Body of pancreas (tissue), 4 donors: ENCODE data around the gene NOP10. TPM values are rescaled to one million over a fixed set of nuclear protein-coding genes. Genes with fewer than 3 reads are reported as not detected.

Experiments used
- ATAC-seq: fragments of 150-250 bp; one replicate; pipeline ENCODE4 v1.9.1; 2016
- DNase-seq, 4 donors: peaks; one replicate each; pipeline ENCODE4 v3.0.0-alpha.2; 2019
- H3K27ac ChIP-seq, 4 donors: fragments of 200-600 bp; sonication (generic); 1 replicate in 3 of 4; 2 replicates in 1 of 4; pipeline versions ENCODE4 v1.5.1 to v1.6.1; 2016 to 2019; ENCODE audit warnings: mild to moderate bottlenecking in 1 of 4, mixed read lengths in 1 of 4, moderate library complexity in 1 of 4
- H3K27me3 ChIP-seq, 2 donors: fragments of 200-600 bp; sonication (generic); one replicate each; pipeline ENCODE4 v1.6.0; 2016; ENCODE audit warnings: mild to moderate bottlenecking in 1 of 2
- H3K36me3 ChIP-seq, 2 donors: fragments of 200-600 bp; sonication (generic); replicated peaks in 1 of 2; 2 replicates each; pipeline ENCODE4 v1.5.1; 2016; ENCODE audit warnings: low read depth in 2 of 2; ENCODE audit not compliant: insufficient read depth in 1 of 2
- H3K4me1 ChIP-seq: fragments of 200-600 bp; sonication (generic); one replicate; pipeline ENCODE4 v1.6.0; 2016
- H3K4me3 ChIP-seq, 2 donors: fragments of 200-600 bp; sonication (generic); 1 replicate in 1 of 2; 2 replicates in 1 of 2; pipeline ENCODE4 v1.5.1; 2016 to 2019
- H3K9me3 ChIP-seq, 3 donors: fragments of 200-600 bp; sonication (generic); 1 replicate in 2 of 3; 2 replicates in 1 of 3; pipeline ENCODE4 v1.5.1; 2016
- CTCF ChIP-seq, 7 experiments: fragments of 450-650 bp in 4 of 7; fragments of 200-600 bp in 3 of 7; sonication (generic) in 3 of 7; IDR thresholded peaks; one replicate each; pipeline ENCODE4 v1.5.1; 2016 to 2019; ENCODE audit warnings: antibody characterized with exemption in 7 of 7
- POLR2A ChIP-seq, 3 donors: fragments of 450-650 bp; IDR thresholded peaks; one replicate each; pipeline ENCODE4 v1.6.1; 2016; ENCODE audit warnings: antibody characterized with exemption in 3 of 3, mild to moderate bottlenecking in 2 of 3
- WGBS, 2 donors: methylation state at CpG; one replicate each; pipeline ENCODE4 v1.1.5; 2017; 5-methylcytosine and 5-hydroxymethylcytosine counted together
- intact Hi-C: fragments of 100-400 bp; cut with DNase I; formaldehyde crosslinking; loops from one replicate; pipeline ENCODE4 v1.15.1; 2023
- total RNA-seq, 2 donors: library from RNA; depleted of rRNA; stranded (reverse); fragments of >200 nt; gene quantifications; one replicate each; pipeline ENCODE4 v1.1.0, GENCODE V29; 2016

The NOP10 gene
- total RNA-seq, 2 donors from 2014 or later = 25.7 to 32.4 TPM

- DNase-seq (no peak), ATAC-seq (no peak)
- H3K4me3 ChIP-seq = no peak overlapping the region
- H3K4me1 ChIP-seq = peaks cover 20% of the 10 kb centered on the region
- no peak overlapping the region for H3K27ac ChIP-seq
- H3K27me3 ChIP-seq = no peaks in the 10 kb centered on the region
- intact Hi-C loops = loop anchor here (10.0 kb wide), 1 partner anchor 299 kb away; no protein-coding TSS in a partner anchor
- no peaks in the 10 kb centered on the region for H3K36me3 ChIP-seq
- H3K9me3 ChIP-seq = no peaks in the 10 kb centered on the region
- WGBS, 2 donors = 92 to 95% methylated on average over 8 of the region's 8 CpGs
- no peak for TF ChIP-seq POLR2A (IDR thresholded peaks at IDR 0.05)
- TF ChIP-seq CTCF (IDR thresholded peaks at IDR 0.05) = no peak
Measured at GRCh38 chr15:34364041-34364440, 21.1 kb upstream of the NOP10 start.

- Histone ChIP-seq H3K4me3 (no peak overlapping the region), H3K27me3 (no peaks in the 10 kb centered on the region), H3K27ac (no peak overlapping the region), H3K36me3 (no peaks in the 10 kb centered on the region), H3K4me1 (peaks cover 10% of the 10 kb centered on the region), H3K9me3 (no peaks in the 10 kb centered on the region)
- intact Hi-C loops = loop anchor here (10.0 kb wide), 1 partner anchor 297 kb away; no protein-coding TSS in a partner anchor
- WGBS, 2 donors = 83 to 91% methylated on average over 10 of the region's 10 CpGs
- ATAC-seq (no peak), DNase-seq (no peak)
- no peak for TF ChIP-seq POLR2A (IDR thresholded peaks at IDR 0.05)
- no peak for TF ChIP-seq CTCF (IDR thresholded peaks at IDR 0.05)
Measured at GRCh38 chr15:34362047-34362773, 19.3 kb upstream of the NOP10 start.

GRCh38 chr15:34361278-34361677 is 18.3 kb upstream of the NOP10 start:
- ATAC-seq = no peak
- whole genome bisulfite sequencing, 2 donors = 91 to 92% methylated on average over 7 of the region's 7 CpGs
- H3K36me3 ChIP-seq = no peaks in the 10 kb centered on the region
- intact Hi-C loops = loop anchor here (10.0 kb wide), 1 partner anchor 296 kb away; no protein-coding TSS in a partner anchor
- H3K9me3 ChIP-seq = no peaks in the 10 kb centered on the region
- H3K27ac ChIP-seq = no peak overlapping the region
- peaks cover 9% of the 10 kb centered on the region for H3K4me1 ChIP-seq
- no peaks in the 10 kb centered on the region for H3K27me3 ChIP-seq
- TF ChIP-seq CTCF (IDR thresholded peaks at IDR 0.05) (no peak), POLR2A (IDR thresholded peaks at IDR 0.05) (no peak)
- no peak overlapping the region for H3K4me3 ChIP-seq
- DNase-seq = no peak

- intact Hi-C loops = loop anchor here (10.0 kb wide), 1 partner anchor 295 kb away; no protein-coding TSS in a partner anchor
- ATAC-seq (no peak), DNase-seq (no peak)
- H3K27me3 ChIP-seq = no peaks in the 10 kb centered on the region
- no peaks in the 10 kb centered on the region for H3K36me3 ChIP-seq
- no peak for TF ChIP-seq POLR2A (IDR thresholded peaks at IDR 0.05)
- TF ChIP-seq CTCF (IDR thresholded peaks at IDR 0.05) = no peak
- 60% methylated on average over 1 of the region's 1 CpG; no CpG with 5 or more reads in 1 of the 2 donors for WGBS, 2 donors
- no peak overlapping the region for H3K4me3 ChIP-seq
- H3K27ac ChIP-seq = no peak overlapping the region
- no peaks in the 10 kb centered on the region for H3K4me1 ChIP-seq
- H3K9me3 ChIP-seq = no peaks in the 10 kb centered on the region
Measured at GRCh38 chr15:34360298-34360697, 17.4 kb upstream of the NOP10 start.

GRCh38 chr15:34359416-34359815 is 16.5 kb upstream of the NOP10 start:
- H3K4me1 ChIP-seq = no peaks in the 10 kb centered on the region
- intact Hi-C loops = no loop called here
- no peak overlapping the region for H3K27ac ChIP-seq
- no peaks in the 10 kb centered on the region for H3K9me3 ChIP-seq
- TF ChIP-seq CTCF (IDR thresholded peaks at IDR 0.05) (no peak), POLR2A (IDR thresholded peaks at IDR 0.05) (no peak)
- DNase-seq = no peak
- ATAC-seq = no peak
- no peaks in the 10 kb centered on the region for H3K36me3 ChIP-seq
- WGBS, 2 donors = 71 to 78% methylated on average over 3 of the region's 3 CpGs
- H3K27me3 ChIP-seq = no peaks in the 10 kb centered on the region
- H3K4me3 ChIP-seq = no peak overlapping the region
